GM21423 (cell line): Measurements from ENCODE around the gene RNF222.
"Not testable (repeated sequence)": the region's sequence is repeated elsewhere in the genome, so short reads cannot be mapped to it uniquely, and the experiment has no call there.

Experiments used
- ATAC-seq: cut with Tn5 transposase; IDR thresholded peaks from one replicate; pipeline ENCODE4 v1.9.1; 2021; ENCODE audit warnings: mild to moderate bottlenecking, moderate library complexity; ENCODE audit not compliant: unreplicated experiment

RNF222 gene

DNA sequence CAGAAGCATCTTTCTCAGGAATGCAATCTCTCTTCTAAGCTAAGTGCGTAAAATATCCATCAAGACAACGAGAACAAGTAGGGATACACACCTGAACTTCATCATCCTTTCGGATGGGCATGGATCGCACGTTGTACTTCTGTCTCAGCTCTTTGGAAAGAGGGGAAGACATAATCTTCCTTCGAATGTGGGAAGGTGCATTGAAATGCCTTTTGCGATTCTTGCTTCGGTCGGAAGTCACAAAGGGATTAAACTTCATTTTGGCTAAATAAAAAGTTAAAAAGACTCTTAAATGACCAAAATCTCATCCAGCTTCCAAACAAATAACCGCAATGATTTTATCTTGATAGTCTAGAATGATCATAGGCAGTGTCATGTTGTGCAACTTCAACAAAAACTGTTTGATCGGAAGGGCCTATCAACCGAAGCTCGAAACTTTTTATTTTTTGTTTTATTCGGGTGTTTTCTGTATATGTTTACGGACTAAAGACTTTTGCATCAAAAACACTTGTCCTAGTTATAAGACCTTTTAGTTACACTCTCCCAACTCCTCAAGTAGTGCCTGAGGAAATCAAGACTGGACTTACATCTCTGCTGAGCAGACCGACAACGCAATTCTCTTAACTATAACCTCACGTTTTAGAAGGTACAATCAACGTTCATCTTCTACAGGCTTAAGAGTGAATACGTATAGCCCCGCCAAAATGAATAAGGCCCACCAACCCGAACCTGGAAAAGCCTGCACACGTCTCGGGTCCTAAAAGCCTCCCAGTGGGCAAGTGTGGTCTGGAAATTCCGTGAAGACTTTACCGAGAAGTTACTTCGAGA lies 15.4 kb downstream of the RNF222 start:
- no peak for ATAC-seq

- ATAC-seq: no peak
Measured at GRCh38 chr17:8380049-8380448, 17.6 kb downstream of the RNF222 start.

DNA sequence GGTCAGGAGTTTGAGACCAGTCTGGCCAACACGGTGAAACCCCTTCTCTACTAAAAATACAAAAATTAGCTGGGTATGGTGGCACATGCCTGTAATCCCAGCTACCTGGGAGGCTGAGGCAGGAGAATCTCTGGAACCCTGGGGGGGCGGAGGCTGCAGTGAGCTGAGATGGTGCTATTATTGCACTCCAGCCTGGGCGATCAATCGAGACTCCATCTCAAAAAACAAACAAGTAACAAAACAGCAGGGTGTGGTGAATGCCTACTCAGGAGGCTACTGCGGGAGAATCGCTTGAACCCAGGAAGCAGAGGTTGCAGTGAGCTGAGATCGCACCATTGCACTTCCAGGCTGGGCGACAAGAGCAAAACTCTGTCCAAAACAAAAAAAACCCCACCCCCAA lies 19.5 kb downstream of the RNF222 start:
- ATAC-seq: not testable (repeated sequence)

DNA sequence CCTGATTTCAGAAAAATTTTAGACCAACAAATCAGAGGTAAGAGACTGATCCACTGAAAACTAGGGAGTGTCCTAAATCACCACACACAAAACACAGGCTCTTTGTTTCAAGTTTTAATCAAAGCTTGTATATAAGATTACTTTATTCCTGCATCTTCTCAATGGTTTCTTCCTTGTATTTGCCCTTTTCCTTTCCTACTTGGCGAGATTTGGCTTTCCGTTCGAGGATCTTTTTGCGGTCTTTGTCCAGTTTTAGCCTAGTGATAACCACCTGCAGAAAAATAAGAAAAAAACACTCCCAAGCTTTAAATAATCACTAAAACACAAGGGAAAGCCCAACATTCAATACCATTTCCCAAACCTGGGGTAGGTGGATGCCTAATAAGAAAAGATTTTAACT lies 20.2 kb downstream of the RNF222 start:
- no peak for ATAC-seq

- ATAC-seq: peak; percentile 85
Measured at GRCh38 chr17:8376271-8377067, 21.2 kb downstream of the RNF222 start, which contains the start of gene KRABD2. TSS of gene KRABD2 (minus strand) at chr17:8376704.

DNA sequence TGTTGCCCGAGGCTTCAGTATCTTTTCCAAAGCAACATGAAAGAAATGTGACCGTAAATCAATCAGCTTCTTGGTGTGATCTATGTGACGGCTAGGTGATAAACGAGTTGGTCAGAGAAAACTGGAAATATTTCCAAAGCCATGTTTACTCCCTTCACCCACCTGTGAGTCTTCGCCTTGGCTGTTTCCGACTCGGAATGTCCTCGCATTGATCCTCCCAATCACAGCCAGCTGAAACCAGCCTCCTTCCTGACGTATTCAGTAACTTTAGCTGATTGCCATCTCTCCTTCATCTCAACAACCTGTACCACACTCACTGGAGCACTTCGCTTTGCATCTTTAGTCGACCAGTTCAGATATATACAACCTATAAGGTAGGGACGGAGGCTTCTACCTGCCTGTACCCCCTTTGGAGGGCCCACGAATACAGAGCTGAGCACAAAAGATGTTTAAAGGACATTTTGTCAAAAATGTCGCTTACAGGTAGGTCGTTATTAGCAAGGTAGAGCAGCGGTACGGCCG lies 21.8 kb downstream of the RNF222 start:
- no peak for ATAC-seq

GRCh38 chr17:8373856-8374255 lies 23.8 kb downstream of the RNF222 start:
- not testable (repeated sequence) for ATAC-seq

GRCh38 chr17:8372422-8372821 lies 25.2 kb downstream of the RNF222 start:
- ATAC-seq: no peak

GRCh38 chr17:8371786-8372185 lies 25.8 kb downstream of the RNF222 start:
- no peak for ATAC-seq

- ATAC-seq: no peak
Measured at GRCh38 chr17:8369944-8370343, 27.7 kb downstream of the RNF222 start.

GRCh38 chr17:8368193-8368592 lies 29.4 kb downstream of the RNF222 start:
- no peak for ATAC-seq

- ATAC-seq: no peak
Measured at GRCh38 chr17:8366231-8366630, 31.4 kb downstream of the RNF222 start.

GRCh38 chr17:8365143-8365542 lies 32.5 kb downstream of the RNF222 start:
- ATAC-seq: no peak

- no peak for ATAC-seq
Measured at GRCh38 chr17:8362651-8363332, 34.8 kb downstream of the RNF222 start.

DNA sequence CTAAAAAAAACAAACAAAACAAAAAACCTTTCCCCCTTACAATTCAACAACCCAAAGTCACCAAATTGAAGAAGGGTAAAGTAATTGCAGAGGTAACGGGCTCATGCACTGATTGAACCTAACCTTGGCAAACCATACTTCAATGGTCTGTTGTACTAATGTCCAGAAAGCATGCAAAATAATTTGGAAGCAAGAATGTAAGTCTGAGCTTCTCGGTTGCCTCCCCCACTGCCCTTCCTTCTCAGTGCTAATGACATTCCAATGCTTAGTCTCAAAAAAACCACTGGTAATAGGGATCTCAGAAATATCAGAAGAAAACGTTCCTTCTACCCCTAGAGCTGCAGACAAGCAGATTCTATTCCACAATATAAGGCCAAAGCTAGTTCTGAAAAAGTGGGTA lies 36.9 kb downstream of the RNF222 start:
- no peak for ATAC-seq

- no peak for ATAC-seq
Measured at GRCh38 chr17:8360260-8360659, 37.4 kb downstream of the RNF222 start.

- ATAC-seq: no peak
Measured at GRCh38 chr17:8359769-8360168, 37.9 kb downstream of the RNF222 start.

DNA sequence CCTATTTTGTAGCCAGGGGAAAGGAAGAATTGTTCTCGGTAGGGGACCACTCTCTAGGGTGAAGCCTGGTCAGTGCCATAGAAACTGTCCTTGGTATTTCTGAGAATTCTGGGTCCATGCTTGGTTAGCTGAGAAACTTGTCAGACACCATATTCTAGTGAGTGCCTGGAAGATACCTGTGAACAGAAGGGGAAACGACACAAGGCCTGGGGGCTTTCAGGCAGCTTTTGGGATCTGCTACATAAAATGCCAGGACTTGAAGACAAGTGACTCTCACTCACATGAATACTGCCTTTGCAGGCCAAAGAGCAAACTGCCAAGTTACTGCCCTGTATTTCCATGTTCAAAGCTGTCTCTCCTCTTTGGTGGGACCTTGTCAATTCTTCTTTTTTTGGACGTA lies 39.7 kb downstream of the RNF222 start:
- ATAC-seq: no peak

- ATAC-seq: no peak
Measured at GRCh38 chr17:8354236-8354635, 43.4 kb downstream of the RNF222 start.

GRCh38 chr17:8353736-8354135 lies 43.9 kb downstream of the RNF222 start:
- no peak for ATAC-seq

- ATAC-seq: no peak
Measured at GRCh38 chr17:8350339-8350738, 47.3 kb downstream of the RNF222 start.
